Measurements from ENCODE around the gene SLIT1.

SLIT1 gene

GRCh38 chr10:97196223-97197029 lies 10.7 kb upstream of the SLIT1 start:
- TF ChIP-seq FOXP2 (optimal IDR thresholded peaks at IDR 0.05; ENCODE audit: borderline replicate concordance, extremely low read depth, extremely low read length, insufficient read depth), result no peak
- TF ChIP-seq, protein P1, sequence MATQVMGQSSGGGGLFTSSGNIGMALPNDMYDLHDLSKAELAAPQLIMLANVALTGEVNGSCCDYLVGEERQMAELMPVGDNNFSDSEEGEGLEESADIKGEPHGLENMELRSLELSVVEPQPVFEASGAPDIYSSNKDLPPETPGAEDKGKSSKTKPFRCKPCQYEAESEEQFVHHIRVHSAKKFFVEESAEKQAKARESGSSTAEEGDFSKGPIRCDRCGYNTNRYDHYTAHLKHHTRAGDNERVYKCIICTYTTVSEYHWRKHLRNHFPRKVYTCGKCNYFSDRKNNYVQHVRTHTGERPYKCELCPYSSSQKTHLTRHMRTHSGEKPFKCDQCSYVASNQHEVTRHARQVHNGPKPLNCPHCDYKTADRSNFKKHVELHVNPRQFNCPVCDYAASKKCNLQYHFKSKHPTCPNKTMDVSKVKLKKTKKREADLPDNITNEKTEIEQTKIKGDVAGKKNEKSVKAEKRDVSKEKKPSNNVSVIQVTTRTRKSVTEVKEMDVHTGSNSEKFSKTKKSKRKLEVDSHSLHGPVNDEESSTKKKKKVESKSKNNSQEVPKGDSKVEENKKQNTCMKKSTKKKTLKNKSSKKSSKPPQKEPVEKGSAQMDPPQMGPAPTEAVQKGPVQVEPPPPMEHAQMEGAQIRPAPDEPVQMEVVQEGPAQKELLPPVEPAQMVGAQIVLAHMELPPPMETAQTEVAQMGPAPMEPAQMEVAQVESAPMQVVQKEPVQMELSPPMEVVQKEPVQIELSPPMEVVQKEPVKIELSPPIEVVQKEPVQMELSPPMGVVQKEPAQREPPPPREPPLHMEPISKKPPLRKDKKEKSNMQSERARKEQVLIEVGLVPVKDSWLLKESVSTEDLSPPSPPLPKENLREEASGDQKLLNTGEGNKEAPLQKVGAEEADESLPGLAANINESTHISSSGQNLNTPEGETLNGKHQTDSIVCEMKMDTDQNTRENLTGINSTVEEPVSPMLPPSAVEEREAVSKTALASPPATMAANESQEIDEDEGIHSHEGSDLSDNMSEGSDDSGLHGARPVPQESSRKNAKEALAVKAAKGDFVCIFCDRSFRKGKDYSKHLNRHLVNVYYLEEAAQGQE (IDR thresholded peaks at IDR 0.05; ENCODE audit: insufficient read depth in 1 of 2, low read depth in 2 of 2, low read length in 2 of 2), result peak in 1 of 2 experiments; percentile 62; a peak in 1 of 4 replicates

GRCh38 chr10:97195706-97196222 lies 10.0 kb upstream of the SLIT1 start:
- TF ChIP-seq FOXP2 (optimal IDR thresholded peaks at IDR 0.05; ENCODE audit: borderline replicate concordance, extremely low read depth, extremely low read length, insufficient read depth), result no peak
- TF ChIP-seq TAF1 (IDR thresholded peaks at IDR 0.05; ENCODE audit: borderline replicate concordance, insufficient read depth, low read length), result no peak
- TF ChIP-seq POLR2AphosphoS5 (IDR thresholded peaks at IDR 0.05; ENCODE audit: low read depth, low read length), result no peak

DNA sequence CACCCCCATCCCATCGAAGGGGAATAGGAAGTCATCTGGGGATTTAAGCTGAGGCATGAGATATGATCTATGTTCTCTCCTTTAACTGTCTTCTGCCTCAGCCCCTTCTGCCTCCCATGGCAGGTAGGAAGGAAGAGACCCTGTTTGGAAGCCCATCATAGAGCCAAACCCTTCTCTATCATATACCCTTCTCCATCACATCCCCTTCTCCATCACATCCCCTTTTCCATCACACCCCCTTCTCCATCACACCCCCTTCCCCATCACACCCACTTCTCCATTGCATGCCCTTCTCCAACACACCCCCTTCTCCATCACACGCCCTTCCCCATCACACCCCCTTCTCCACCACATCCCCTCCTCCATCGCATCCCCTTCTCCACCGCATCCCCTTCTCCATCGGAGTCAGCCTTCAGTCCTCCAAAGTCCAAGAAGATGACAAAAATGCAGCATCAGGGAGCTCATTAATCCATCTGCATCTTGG lies 7.2 kb upstream of the SLIT1 start:
- TF ChIP-seq, protein P1 (IDR thresholded peaks at IDR 0.05; ENCODE audit: insufficient read depth in 1 of 2, low read depth in 2 of 2, low read length in 2 of 2), result no peak
- TF ChIP-seq SIN3A (IDR thresholded peaks at IDR 0.05; ENCODE audit: borderline replicate concordance, insufficient read depth, low read length), result no peak
- TF ChIP-seq TAF1 (IDR thresholded peaks at IDR 0.05; ENCODE audit: borderline replicate concordance, insufficient read depth, low read length), result no peak
- TF ChIP-seq POLR2AphosphoS5 (IDR thresholded peaks at IDR 0.05; ENCODE audit: low read depth, low read length), result no peak
- TF ChIP-seq FOXP2 (optimal IDR thresholded peaks at IDR 0.05; ENCODE audit: borderline replicate concordance, extremely low read depth, extremely low read length, insufficient read depth), result no peak

DNA sequence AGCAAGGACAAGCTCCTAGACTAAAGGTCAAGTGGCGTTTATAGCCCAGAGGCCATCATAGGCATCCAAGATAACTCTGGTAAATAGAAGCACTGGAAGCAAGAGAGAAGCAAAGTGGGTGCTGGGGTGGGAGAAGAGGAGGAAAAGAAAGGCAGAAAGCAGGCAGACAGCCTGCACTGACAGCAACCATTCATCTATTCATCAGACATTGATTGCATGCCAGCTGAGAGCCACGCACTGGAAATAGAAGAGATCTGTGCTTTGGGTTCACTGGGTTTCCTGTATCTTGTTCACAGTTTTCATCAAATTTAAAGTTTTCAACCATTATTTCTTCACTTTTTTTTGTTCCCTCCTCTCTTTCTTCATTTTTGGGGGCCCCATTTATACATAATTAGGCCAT lies 4.7 kb upstream of the SLIT1 start:
- TF ChIP-seq, protein P1 (IDR thresholded peaks at IDR 0.05; ENCODE audit: insufficient read depth in 1 of 2, low read depth in 2 of 2, low read length in 2 of 2), result no peak
- no peak for TF ChIP-seq SIN3A (IDR thresholded peaks at IDR 0.05; ENCODE audit: borderline replicate concordance, insufficient read depth, low read length)
- no peak for TF ChIP-seq POLR2AphosphoS5 (IDR thresholded peaks at IDR 0.05; ENCODE audit: low read depth, low read length)
- no peak for TF ChIP-seq TAF1 (IDR thresholded peaks at IDR 0.05; ENCODE audit: borderline replicate concordance, insufficient read depth, low read length)

GRCh38 chr10:97188261-97188711 lies 2.5 kb upstream of the SLIT1 start:
- TF ChIP-seq POLR2AphosphoS5 (IDR thresholded peaks at IDR 0.05; ENCODE audit: low read depth, low read length) (no peak), TAF1 (IDR thresholded peaks at IDR 0.05; ENCODE audit: borderline replicate concordance, insufficient read depth, low read length) (no peak), FOXP2 (optimal IDR thresholded peaks at IDR 0.05; ENCODE audit: borderline replicate concordance, extremely low read depth, extremely low read length, insufficient read depth) (no peak), SIN3A (IDR thresholded peaks at IDR 0.05; ENCODE audit: borderline replicate concordance, insufficient read depth, low read length) (no peak)
- TF ChIP-seq, protein P1 (IDR thresholded peaks at IDR 0.05; ENCODE audit: insufficient read depth in 1 of 2, low read depth in 2 of 2, low read length in 2 of 2), result no peak
